B cell (primary cell): Measurements from ENCODE around the gene NMUR1. TPM values are rescaled to one million over a fixed set of nuclear protein-coding genes. Genes with fewer than 3 reads are reported as not detected.
A peak's percentile ranks its signal among the peaks of the same experiment; 100 is the strongest.

Experiments
- ATAC-seq: fragments of 200-7000 bp; cut with Tn5 transposase; one replicate; pipeline ENCODE4 v1.10.0; 2021; ENCODE audit warnings: low read depth, mild to moderate bottlenecking, moderate number of reproducible peaks, moderate library complexity
- CTCF ChIA-PET: fragments of 350-600 bp; sonication (Branson Sonifier 250); formaldehyde crosslinking; loops from one replicate; lab custom pipeline; 2021; ENCODE audit warnings: antibody characterized with exemption, inconsistent platforms; lab: Charles Lee
- POLR2A ChIA-PET: fragments of 350-600 bp; sonication (Branson Sonifier 250); formaldehyde crosslinking; loops from one replicate; lab custom pipeline; 2021; ENCODE audit warnings: antibody characterized with exemption; lab: Charles Lee
- DNase-seq: peaks from one replicate; pipeline ENCODE4 v3.0.0; 2013
- H2AFZ ChIP-seq: 2 replicates; pipeline ENCODE4 v1.6.1; 2012; ENCODE audit warnings: mild to moderate bottlenecking, low read depth, low read length; ENCODE audit not compliant: insufficient read depth, poor library complexity, severe bottlenecking
- H3K27ac ChIP-seq, 2 donors: 1 replicate in 1 of 2; 2 replicates in 1 of 2; pipeline ENCODE4 v1.5.1; 2012 to 2013; ENCODE audit warnings: low read length in 2 of 2, mild to moderate bottlenecking in 2 of 2, moderate library complexity in 1 of 2
- H3K27me3 ChIP-seq, 4 experiments: fragments of 200-600 bp in 1 of 4; sonication (generic) in 1 of 4; replicated peaks in 1 of 4; 1 replicate in 2 of 4; 2 replicates in 2 of 4; pipeline versions ENCODE4 v1.6.1 to v1.7.0; 2013 to 2016; ENCODE audit warnings: low read length in 3 of 4, mild to moderate bottlenecking in 2 of 4, mixed read lengths in 1 of 4, moderate library complexity in 1 of 4; ENCODE audit not compliant: insufficient read depth in 4 of 4, control insufficient read depth in 3 of 4; ENCODE audit errors: control extremely low read depth in 1 of 4
- H3K36me3 ChIP-seq, 2 experiments: replicated peaks in 1 of 2; 1 replicate in 1 of 2; 2 replicates in 1 of 2; pipeline versions ENCODE4 v1.6.1 to v1.7.1; 2013; ENCODE audit warnings: low read length in 1 of 2; ENCODE audit not compliant: insufficient read depth in 2 of 2, control insufficient read depth in 1 of 2; ENCODE audit errors: control extremely low read depth in 1 of 2, extremely low read depth in 1 of 2
- H3K4me1 ChIP-seq, 2 donors: fragments of 200-600 bp in 1 of 2; sonication (generic) in 1 of 2; 1 replicate in 1 of 2; 2 replicates in 1 of 2; pipeline versions ENCODE4 v1.5.1 to v1.6.1; 2013 to 2017; ENCODE audit warnings: low read length in 2 of 2; ENCODE audit not compliant: control insufficient read depth in 2 of 2, insufficient read depth in 2 of 2
- H3K4me2 ChIP-seq: replicated peaks from 2 replicates; pipeline ENCODE3; 2012; ENCODE audit warnings: mild to moderate bottlenecking, low read depth, low read length; ENCODE audit not compliant: poor library complexity, severe bottlenecking
- H3K4me3 ChIP-seq, 5 experiments: fragments of 200-600 bp in 1 of 5; sonication (generic) in 1 of 5; 1 replicate in 3 of 5; 2 replicates in 2 of 5; pipeline versions ENCODE4 v1.5.1 to v1.7.0; 2011 to 2016; ENCODE audit warnings: low read length in 4 of 5, mild to moderate bottlenecking in 4 of 5, low read depth in 2 of 5, control low read depth in 1 of 5, moderate library complexity in 1 of 5; ENCODE audit not compliant: insufficient read depth in 1 of 5; ENCODE audit errors: control extremely low read depth in 1 of 5, extremely low read depth in 1 of 5
- H3K79me2 ChIP-seq: fragments of 200-600 bp; sonication (generic); one replicate; pipeline ENCODE4 v1.6.0; 2016; ENCODE audit warnings: low read length; ENCODE audit not compliant: control insufficient read depth, insufficient read depth
- H3K9ac ChIP-seq: fragments of 200-600 bp; sonication (generic); 2 replicates; pipeline ENCODE4 v1.6.1; 2017; ENCODE audit warnings: mild to moderate bottlenecking, low read length, moderate library complexity
- H3K9me3 ChIP-seq, 3 donors: one replicate each; pipeline versions ENCODE4 v1.6.1 to v1.7.1; 2013; ENCODE audit warnings: low read length in 2 of 3; ENCODE audit not compliant: control insufficient read depth in 2 of 3, insufficient read depth in 1 of 3; ENCODE audit errors: control extremely low read depth in 1 of 3
- H4K20me1 ChIP-seq: 2 replicates; pipeline ENCODE4 v1.6.0; 2012; ENCODE audit warnings: mild to moderate bottlenecking, low read length; ENCODE audit not compliant: insufficient read depth, control insufficient read depth, poor library complexity, severe bottlenecking
- H3K27ac Mint-ChIP-seq: one replicate; pipeline ENCODE4 v1.8.0; 2021; ENCODE audit warnings: mixed read lengths
- H3K27me3 Mint-ChIP-seq: one replicate; pipeline ENCODE4 v1.8.0; 2021; ENCODE audit warnings: mixed read lengths
- H3K4me1 Mint-ChIP-seq: one replicate; pipeline ENCODE4 v1.8.0; 2021; ENCODE audit warnings: mixed read lengths
- H3K4me3 Mint-ChIP-seq: one replicate; pipeline ENCODE4 v1.8.0; 2021; ENCODE audit warnings: mixed read lengths
- H3K9me3 Mint-ChIP-seq: one replicate; pipeline ENCODE4 v1.8.0; 2022; ENCODE audit warnings: mixed read lengths; ENCODE audit not compliant: insufficient read depth
- CTCF ChIP-seq: fragments of 200-600 bp; IDR thresholded peaks from one replicate; pipeline ENCODE4 v1.8.0; 2022; ENCODE audit warnings: antibody characterized with exemption, mild to moderate bottlenecking
- EZH2 ChIP-seq: IDR thresholded peaks from 2 replicates; pipeline ENCODE4 v1.6.1; 2012; ENCODE audit warnings: borderline replicate concordance, low read depth, mild to moderate bottlenecking, moderate library complexity, low read length; ENCODE audit not compliant: insufficient read depth, poor library complexity, severe bottlenecking
- WGBS: methylation state at CpG from one replicate; pipeline ENCODE4 v1.1.5; 2013; ENCODE audit warnings: missing lambda C conversion rate; ENCODE audit not compliant: insufficient coverage; 5-methylcytosine and 5-hydroxymethylcytosine counted together
- intact Hi-C: fragments of 100-400 bp; cut with micrococcal nuclease; formaldehyde crosslinking; loops from one replicate; pipeline ENCODE4 v1.10.0; 2022
- polyA plus RNA-seq: library from polyadenylated mRNA; depleted of rRNA; stranded (reverse); fragments of >200 nt; gene quantifications from 2 replicates; pipeline ENCODE4 v1.2.3, GENCODE V29; 2012
- total RNA-seq, 2 donors: library from RNA; stranded (reverse); fragments of 120-200 nt in 1 of 2; gene quantifications; 1 replicate in 1 of 2; 2 replicates in 1 of 2; pipeline versions ENCODE4 v1.2.3 to v1.2.4, GENCODE V29; 2013 to 2022

The NMUR1 gene
- total and polyA plus RNA-seq, 2 donors (not counting 1 experiment from before 2014, with no cell fraction given), result 0.09 to 0.10 TPM

GRCh38 chr2:231482806-231483391 is 47.3 kb downstream of the NMUR1 start:
- Histone ChIP-seq H3K9me3 (no peaks in the 10 kb centered on the region), H3K4me3 (peak overlapping the region in 4 of 5 experiments; percentile 58 to 65 (median 59)), H3K27me3 (no peaks in the 10 kb centered on the region), H3K4me2 (peak overlapping the region; percentile 92), H3K79me2 (no peaks in the 10 kb centered on the region), H3K27ac (peak overlapping the region; percentile 71 to 75), H3K9ac (peak overlapping the region; percentile 65), H3K36me3 (no peaks in the 10 kb centered on the region), H4K20me1 (no peaks in the 10 kb centered on the region), H2AFZ (peak overlapping the region; percentile 99), H3K4me1 (peaks cover 0 to 19% of the 10 kb centered on the region in 2 donors)
- peak overlapping the region; percentile 83 for H3K4me3 Mint-ChIP-seq
- DNase-seq (peak; percentile 82), ATAC-seq (peak; percentile 85)
- H3K27ac Mint-ChIP-seq, result peak overlapping the region; percentile 86
- H3K4me1 Mint-ChIP-seq, result peaks cover 7% of the 10 kb centered on the region
- WGBS, result 18% methylated on average over 36 of the region's 36 CpGs
- no peaks in the 10 kb centered on the region for H3K9me3 Mint-ChIP-seq
- TF ChIP-seq EZH2, result no peak
- peak; percentile 91 for TF ChIP-seq CTCF
- no peaks in the 10 kb centered on the region for H3K27me3 Mint-ChIP-seq
- POLR2A ChIA-PET, result interaction anchor here (0.6 to 2.3 kb wide), 2 partner anchors 18 to 212 kb away, joined by 5 to 14 read pairs; partner anchors contain the start of gene NCL
- CTCF ChIA-PET, result interaction anchor here (0.8 to 3.8 kb wide), 27 partner anchors 9 to 234 kb away, joined by 3 to 54 read pairs (median 6); partner anchors contain the start of gene NCL
- intact Hi-C loops, result loop anchor here (1.0 kb wide), 2 partner anchors 19 to 31 kb away; partner anchors contain the start of gene NCL

- Mint-ChIP-seq H3K9me3 (no peaks in the 10 kb centered on the region), H3K4me1 (peaks cover 7% of the 10 kb centered on the region), H3K27ac (no peak overlapping the region), H3K27me3 (no peaks in the 10 kb centered on the region), H3K4me3 (no peak overlapping the region)
- CTCF ChIA-PET, result interaction anchor here (1.0 to 3.8 kb wide), 8 partner anchors 10 to 120 kb away, joined by 3 to 54 read pairs (median 12); no protein-coding TSS in a partner anchor
- Histone ChIP-seq H3K4me1 (peaks cover 0 to 19% of the 10 kb centered on the region in 2 donors), H3K79me2 (no peaks in the 10 kb centered on the region), H3K9ac (no peak overlapping the region), H3K27me3 (no peaks in the 10 kb centered on the region), H3K9me3 (no peaks in the 10 kb centered on the region), H3K27ac (no peak overlapping the region), H3K36me3 (no peaks in the 10 kb centered on the region), H2AFZ (no peak overlapping the region), H3K4me3 (no peak overlapping the region), H4K20me1 (no peaks in the 10 kb centered on the region), H3K4me2 (no peak overlapping the region)
- POLR2A ChIA-PET, result interaction anchor here (1.3 kb wide), 1 partner anchor 12 kb away, joined by 11 read pairs; no protein-coding TSS in a partner anchor
- intact Hi-C loops, result no loop called here
- no peak for TF ChIP-seq CTCF
- TF ChIP-seq EZH2, result no peak
- WGBS, result 67% methylated on average over 2 of the region's 3 CpGs
- no peak for ATAC-seq
- DNase-seq, result no peak
Observed at GRCh38 chr2:231480781-231481180, 49.5 kb downstream of the NMUR1 start.
